IPS DF 19.7 (cell line): ENCODE data around the gene PLEKHD1.
"Not testable (repeated sequence)": the region's sequence is repeated elsewhere in the genome, so short reads cannot be mapped to it uniquely, and the experiment has no call there.

ENCODE experiments used
- DNase-seq: peaks from one replicate; pipeline ENCODE4 v3.0.0-alpha.2; 2013; ENCODE audit warnings: low read depth, low spot score

PLEKHD1 gene

DNA sequence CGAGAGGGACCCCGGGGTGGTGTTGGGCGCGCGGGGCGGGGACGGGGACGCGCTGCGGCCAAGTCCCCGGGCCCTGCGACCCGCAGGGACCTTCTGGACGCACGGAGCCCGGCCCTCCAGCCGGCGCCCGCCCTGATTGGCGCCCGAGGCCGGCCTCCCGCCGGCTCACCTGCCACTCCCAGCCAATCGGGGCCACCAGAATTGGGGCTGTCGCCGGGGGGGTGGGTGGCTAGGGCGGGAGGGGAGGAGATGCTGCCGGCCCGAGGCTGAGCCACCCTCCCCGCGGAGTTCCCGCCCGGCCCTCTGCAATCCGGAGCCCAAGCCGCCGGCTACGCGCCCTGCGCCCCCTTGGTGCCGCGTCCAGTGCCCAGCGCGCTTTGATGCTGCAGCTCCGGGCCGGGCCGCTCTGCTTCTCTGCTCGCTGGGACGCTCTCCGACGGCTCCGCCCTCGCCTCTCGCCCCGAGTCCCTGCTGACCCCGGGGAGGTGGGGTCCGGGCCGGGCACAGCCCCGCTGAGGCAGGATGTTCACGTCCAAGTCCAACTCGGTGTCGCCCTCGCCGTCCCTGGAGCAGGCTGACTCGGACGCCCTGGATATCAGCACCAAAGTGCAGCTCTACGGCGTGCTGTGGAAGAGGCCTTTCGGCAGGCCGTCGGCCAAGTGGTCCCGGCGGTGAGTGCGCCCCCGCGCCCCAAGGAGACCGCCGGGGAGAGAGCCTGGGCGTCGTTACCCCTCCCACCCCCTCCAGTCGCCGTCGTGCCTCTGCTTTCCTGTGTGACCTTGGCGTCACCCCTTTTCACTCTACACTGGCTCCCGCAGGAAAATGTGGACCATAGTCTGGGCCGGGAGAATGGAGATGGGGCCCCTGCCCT is at the start of gene PLEKHD1:
PLEKHD1 (plus strand) TSS at position 285 of the 871 bp plus-strand sequence; CDS start at position 523, 238 bp downstream.
- DNase-seq, result peak; percentile 35

DNA sequence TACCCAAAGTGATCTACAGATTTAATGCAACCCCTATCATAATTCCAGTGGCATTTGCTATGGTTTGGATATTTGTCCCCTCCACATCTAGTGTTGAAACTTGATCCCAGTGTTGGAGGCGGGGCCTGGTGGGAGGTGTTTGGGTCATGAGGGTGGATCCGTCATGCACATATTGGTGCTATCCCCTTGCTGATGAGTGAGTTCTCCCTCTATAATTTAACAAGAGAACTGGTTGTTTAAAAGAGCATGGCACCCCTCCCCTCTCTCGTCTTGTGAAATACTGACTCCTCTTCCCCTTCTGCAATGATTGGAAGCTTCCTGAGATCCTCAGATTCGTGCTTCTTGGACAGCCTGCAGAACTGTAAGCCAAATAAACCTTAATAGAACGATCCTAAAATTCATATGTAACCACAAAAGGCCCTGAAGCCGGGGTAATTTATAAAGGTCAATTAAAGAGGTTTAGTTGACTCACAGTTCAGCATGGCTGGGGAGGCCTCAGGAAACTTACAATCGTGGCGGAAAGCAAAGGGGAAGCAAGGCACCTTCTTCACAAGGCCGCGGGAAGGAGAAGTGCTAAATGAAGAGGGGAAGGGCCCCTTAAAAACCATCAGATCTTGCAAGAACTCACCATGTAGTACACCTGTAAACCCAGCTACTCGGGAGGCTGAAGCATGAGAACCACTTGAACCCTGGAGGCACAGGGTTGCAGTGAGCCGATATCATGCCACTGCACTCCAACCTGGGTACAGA is 44.8 kb upstream of the PLEKHD1 start:
- no peak for DNase-seq

DNA sequence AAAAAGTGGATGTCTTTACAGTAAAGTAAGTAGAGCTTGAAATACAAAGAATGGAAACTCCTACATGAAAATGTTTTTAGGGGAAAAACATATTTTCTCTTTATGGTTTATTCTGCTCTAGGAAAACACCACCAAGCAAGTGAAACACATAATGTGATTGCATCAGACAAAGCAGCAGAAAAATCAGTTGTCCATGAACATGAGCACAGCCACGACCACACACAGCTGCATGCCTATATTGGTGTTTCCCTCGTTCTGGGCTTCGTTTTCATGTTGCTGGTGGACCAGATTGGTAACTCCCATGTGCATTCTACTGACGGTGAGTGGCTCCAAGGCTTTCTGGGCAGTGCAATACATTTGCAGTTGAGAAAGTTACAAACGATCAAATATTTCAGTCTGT is 42.6 kb upstream of the PLEKHD1 start:
- no peak for DNase-seq

DNA sequence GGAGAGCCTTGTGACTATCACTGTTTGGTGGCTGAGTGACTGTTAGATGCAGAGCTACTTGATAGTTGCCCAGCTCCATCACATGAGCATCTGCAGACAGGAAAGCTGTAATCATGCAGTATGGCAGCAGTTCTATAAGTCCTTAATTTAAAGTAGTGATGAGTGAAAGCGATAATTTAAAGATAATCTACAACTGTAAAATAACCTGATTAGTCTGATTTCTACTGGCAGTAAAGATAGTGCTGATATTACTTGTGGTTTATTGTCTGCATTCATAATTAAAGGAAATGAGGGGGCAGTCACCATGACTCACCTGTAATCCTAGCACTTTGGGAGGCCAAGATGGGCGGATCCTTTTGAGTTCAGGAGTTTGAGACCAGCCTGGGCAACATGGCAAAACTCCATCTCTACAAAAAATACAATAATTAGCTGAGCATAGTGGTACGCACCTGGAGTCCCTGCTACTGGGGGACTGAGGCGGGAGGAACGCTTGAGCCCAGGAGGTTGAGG is 41.2 kb upstream of the PLEKHD1 start:
- DNase-seq, result no peak

DNA sequence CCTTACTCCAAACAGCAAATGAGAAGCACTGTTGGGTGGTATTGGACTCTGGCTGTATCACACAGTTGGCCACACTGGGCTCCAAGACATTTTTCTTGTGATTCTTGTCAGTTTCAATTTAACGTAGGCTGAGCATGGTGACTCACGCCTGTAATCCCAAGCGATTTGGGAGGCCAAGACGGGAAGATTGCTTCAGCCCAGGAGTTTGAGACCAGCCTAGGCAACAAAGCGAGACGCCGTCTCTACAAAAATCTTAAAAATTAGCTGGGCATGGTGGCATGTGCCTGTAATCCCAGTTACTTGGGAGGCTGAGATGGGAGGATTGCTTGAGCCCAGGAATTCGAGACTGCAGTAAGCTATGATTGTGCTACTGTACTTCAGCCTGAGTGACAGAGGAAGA is 35.3 kb upstream of the PLEKHD1 start:
- DNase-seq, result no peak

DNA sequence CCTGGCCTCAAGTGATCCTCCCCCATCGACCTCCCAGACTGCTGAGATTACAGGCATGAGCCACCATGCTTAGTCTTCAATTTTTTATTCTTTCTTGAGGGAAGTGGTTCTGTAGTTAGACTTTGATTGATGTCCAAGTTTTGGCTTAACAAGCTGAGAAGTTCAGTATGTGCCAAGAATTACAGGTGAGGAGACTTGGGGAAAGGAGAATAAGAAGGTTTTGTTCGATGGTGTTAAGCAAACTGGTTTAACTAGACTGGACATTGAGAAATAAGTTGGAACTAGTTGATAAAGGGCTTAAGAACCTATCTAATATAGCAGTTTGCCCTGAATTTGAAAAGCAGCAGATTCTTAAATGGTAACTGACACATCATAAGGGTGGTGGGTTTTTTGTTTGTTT is 32.6 kb upstream of the PLEKHD1 start:
- no peak for DNase-seq

DNA sequence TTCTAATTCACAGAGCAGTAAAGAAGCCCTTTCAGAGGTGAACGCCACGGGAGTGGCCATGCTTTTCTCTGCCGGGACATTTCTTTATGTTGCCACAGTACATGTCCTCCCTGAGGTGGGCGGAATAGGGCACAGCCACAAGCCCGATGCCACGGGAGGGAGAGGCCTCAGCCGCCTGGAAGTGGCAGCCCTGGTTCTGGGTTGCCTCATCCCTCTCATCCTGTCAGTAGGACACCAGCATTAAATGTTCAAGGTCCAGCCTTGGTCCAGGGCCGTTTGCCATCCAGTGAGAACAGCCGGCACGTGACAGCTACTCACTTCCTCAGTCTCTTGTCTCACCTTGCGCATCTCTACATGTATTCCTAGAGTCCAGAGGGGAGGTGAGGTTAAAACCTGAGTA is 26.2 kb upstream of the PLEKHD1 start:
- no peak for DNase-seq

DNA sequence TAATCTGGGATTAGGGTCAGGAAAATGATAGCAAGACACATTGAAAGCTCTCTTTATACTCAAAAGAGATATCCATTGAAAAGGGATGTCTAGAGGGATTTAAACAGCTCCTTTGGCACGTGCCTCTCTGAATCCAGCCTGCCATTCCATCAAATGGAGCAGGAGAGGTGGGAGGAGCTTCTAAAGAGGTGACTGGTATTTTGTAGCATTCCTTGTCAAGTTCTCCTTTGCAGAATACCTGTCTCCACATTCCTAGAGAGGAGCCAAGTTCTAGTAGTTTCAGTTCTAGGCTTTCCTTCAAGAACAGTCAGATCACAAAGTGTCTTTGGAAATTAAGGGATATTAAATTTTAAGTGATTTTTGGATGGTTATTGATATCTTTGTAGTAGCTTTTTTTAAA is 25.4 kb upstream of the PLEKHD1 start:
- DNase-seq, result no peak

DNA sequence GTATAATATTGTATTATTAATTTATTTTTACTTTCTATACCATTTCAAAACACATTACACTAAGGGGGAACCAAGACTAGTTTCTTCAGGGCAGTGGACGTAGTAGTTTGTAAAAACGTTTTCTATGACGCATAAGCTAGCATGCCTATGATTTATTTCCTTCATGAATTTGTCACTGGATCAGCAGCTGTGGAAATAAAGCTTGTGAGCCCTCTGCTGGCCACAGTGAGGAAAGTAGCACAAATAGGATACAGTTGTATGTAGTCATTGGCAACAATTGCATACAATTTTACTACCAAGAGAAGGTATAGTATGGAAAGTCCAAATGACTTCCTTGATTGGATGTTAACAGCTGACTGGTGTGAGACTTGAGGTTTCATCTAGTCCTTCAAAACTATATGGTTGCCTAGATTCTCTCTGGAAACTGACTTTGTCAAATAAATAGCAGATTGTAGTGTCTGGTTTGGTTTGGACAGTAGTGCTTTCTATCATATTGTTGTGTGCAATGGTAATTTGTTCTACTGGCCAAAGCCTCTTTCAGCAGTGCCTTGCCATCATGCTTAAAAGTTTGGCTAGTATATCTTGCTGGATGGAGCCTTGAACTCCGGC is 24.3 kb upstream of the PLEKHD1 start:
- no peak for DNase-seq

DNA sequence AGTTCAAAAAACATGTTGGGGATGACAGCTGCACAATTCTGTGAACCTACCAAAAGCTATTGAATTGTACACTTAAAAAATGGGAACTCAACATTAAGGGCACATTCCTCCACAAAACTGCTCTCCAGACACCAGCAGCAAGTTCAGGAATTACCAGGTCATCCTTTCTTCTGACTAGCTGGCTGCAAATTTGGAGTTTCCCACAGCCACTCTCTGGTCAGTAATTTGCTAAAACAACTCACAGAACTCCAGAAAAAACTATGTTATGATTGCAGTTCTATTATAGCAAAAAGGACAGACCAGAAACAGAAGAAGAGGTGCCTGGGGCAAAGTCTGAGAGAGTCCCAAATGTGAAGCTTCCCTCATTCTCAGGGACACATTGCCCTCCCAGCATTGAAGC is 20.1 kb upstream of the PLEKHD1 start:
- DNase-seq, result no peak

DNA sequence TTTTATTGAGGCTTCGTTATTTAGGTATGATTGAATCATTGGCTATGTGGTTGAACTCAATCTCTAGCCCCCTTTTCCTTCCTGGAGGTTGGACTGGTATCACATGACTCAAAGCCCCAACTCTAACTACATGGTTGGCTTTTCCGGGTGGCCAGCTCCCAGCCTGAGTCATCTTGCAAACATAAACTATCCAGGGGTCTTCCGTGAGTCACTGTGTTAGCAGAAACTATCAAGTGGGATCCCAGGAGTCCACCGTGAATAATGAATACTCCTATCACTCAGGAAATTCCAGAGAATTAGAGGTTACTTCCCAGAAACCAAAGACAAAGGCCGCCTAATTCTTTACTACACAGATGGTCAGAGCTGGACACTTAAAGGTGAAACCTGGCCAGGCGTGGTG is 19.7 kb upstream of the PLEKHD1 start:
- DNase-seq, result no peak

DNA sequence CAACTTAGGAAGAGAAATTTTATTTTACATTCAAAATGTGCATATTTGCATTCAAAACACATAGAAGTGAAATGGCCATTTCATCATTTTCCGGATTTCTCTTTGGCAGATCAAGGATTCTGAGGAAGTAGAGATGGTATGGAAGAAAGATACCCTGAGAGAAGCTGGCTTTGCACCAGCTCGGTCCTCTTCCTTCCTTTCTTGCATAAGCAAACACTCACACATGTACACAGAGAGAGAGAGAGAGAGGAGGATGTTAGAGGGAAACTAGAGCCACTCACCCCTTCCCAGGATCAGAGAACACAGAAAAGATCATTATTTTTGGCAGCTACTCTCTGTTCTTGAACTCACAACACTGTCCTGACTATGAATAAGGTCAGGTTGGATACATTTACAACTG is 15.6 kb upstream of the PLEKHD1 start:
- no peak for DNase-seq

DNA sequence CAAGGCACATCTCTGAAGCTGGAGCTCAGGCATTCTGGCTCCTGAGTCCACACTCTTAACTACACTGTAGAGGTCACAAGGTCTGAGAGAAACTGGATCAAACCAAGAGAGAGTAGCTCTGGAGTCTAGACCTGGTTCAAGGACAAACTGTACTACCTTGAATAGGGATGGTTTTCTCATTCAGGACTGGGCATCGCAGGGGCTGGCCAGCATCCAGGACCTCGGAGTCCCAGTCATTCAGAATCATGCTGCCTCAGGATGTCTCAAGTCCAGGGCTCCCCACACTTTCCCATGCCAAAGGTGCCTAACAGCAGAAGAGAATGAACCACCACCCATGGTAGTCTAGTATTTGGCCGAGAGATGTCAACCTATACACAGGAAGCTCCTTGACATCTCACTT is 13.1 kb upstream of the PLEKHD1 start:
- no peak for DNase-seq

DNA sequence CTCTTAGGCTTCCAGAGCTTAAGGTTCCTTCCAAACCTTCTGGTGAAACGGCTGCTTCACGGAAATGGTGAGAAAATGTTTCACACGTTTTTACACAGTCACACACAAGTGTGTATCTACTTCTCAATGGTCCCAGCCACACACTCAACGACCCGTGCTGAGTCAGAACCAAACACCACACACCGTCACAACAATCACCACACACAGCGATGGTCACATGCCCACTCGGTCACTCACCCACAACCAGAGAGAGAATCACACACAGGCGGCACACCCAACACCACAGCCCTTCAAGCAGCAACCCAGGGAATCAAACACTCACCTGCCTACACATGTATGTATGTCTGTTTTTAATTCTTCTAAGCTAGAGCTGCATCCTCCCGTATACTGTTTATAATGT is 12.6 kb upstream of the PLEKHD1 start:
- DNase-seq, result no peak

DNA sequence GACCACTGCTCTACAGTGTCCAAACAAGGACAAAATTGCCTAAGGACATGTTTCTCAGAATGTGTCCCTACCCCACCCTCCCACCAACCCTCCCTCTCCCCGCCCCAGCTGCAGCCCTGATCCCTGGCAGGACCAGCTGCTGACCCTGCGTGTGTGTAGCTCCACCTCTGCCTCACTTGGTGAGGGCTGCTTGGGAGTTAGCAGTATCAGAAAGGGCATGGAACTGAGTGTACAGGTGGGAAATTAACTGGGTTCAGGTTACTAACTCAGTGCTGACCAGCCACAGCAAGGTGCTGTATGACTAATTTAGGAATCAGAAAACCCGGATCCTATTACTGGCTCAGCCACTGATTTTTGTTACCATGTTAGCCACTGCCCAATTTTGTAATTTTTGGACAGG is 11.3 kb upstream of the PLEKHD1 start:
- no peak for DNase-seq

DNA sequence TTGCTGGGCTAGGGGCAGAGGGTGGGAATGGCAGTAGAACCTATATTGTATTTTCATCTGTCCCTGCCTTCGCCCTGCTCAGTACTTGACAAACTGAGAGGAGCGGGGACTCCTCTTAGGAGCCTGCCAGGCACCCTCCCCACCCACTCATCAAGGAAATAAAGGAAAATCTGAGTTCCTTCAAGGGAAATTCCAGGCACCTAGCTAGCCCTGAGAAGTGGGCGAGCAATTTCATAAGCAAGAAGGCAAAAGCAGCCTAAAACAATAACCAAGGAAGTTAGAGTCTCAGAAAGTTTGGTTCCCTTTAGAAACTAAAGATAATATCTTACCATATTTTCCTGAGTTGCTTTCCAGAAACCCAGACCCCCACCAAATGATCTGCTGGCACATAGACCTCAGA is 10.6 kb upstream of the PLEKHD1 start:
- DNase-seq, result no peak

DNA sequence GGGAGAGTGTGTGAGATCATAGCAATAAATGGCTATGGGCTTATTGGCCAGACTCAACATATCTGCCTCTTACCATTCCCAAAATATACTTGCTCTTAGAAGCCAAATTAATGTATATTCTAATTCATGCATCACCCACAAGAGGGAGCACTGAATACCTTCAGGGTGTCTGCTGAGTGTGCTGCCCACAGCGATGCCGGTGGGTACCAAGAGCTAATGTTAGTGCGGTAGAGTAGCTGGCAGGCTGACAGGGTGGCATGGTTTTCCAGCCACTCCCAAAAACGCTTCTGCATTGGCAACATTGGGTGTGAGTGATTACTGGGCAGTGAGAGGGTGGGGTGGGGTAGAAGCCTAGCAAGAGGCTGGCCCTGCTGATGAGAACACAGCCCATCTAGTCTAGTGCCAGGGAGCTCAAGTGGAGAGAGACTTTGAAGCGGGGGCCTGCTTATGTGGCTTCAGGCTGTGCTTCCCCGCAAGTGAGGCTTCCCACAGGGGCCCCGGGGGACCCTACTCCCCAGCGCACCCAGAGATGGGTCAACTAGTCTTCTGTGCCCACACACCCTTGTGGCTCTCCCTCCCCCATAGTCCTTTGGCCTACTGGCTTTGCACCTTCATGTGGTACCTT is 9.2 kb upstream of the PLEKHD1 start:
- no peak for DNase-seq

DNA sequence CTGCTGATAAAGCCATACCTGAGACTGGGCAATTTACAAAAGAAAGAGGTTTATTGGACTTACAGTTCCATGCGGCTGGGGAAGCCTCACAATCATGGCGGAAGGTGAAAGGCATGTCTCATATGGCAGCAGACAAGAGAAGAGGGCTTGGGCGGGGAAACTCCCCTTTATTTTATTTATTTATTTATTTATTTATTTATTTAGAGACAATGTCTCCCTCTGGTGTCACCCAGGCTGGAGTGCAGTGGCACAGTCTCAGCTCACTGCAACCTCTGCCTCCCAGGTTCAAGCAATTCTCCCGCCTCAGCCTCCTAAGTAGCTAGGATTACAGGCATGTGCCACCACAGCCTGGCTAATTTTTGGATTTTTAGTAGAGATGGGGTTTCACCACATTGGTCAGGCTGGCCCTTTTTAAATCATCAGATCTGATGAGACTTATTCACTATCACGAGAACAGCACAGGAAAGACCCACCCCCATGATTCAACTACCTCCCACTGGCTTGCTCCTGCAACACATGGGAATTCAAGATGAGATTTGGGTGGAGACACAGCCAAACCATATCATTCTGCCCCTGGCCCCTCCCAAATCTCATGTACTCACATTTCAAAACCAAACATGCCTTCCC is 7.6 kb upstream of the PLEKHD1 start:
- not testable (repeated sequence) for DNase-seq

DNA sequence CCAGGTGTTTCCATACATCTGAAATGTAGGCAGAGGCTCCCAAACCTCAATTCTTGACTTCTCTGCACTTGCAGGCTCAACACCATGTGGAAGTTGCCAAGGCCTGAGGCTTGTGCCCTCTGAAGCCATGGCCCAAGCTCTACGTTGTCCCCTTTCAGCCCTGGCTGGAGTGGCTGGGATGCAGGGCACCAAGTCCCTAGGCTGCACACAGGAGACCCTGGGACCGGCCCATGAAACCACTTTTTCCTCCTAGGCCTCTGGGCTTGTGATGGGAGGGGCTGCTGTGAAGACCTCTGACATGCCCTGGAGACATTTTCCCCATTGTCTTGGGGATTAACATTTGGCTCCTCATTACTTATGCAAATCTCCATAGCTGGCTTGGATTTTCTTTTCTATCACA is 6.5 kb upstream of the PLEKHD1 start:
- DNase-seq, result not testable (repeated sequence)

DNA sequence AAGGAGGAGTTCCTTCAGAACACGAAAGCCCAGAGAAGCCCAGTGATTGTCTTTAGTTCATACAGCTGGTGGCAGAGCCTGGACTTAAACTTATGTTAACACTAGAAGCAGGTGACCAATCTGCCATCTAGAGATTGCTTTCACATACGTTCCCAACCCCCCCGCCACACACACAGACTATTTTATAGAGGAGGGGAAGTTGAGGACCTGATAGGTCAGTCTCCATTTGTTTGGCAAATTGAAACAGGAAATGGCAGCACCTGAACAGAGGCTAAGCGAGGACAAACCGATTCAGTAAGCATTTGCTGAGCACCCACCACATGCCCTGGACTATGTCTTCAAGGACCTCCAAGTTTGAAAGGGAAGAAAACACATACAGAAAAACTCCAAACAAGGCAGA is 4.8 kb upstream of the PLEKHD1 start:
- no peak for DNase-seq

DNA sequence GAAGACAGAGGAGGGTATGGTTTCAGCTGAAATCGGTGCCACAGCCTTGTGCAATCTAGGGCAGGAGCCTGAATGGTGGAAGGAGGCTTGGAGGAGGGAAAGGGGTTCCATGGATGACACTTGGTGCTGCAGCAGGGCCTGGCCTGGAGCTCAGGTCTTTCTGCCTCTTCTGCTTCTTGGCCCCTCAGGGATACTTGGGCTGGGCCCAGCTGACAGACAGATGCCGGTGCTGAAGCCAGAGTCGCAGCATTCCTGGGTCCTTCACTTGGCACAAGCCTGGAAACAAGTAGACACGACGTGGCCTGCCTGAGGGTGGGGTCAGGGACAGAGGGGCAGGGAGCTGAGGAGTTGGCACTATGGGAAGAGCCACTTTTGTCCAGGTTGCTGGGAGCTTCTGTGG is 4.4 kb upstream of the PLEKHD1 start:
- no peak for DNase-seq
